ENCODE data around the gene ACACA.

DNA sequence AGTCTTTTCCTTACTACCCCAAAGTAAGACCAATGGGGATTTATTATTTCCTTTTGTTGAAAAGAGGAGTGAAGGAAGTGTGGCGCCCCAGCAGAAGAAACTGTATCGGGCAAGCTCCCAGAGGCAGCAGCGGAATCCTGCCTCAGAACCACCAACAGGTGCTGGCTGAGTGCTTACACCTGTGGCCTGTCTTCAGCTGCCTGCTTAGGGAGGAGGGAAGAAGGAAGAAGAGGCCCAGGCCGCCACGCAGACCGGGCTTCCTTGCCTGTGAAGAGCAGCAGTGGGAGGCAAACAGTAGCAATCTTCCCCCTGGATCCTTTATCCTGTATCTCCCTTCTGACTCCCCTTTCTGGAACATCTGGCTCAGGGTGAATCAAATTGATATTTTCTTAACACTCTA, 323.2 kb downstream of the ACACA start:
- TF ChIP-seq POLR2AphosphoS5 (IDR thresholded peaks at IDR 0.05) (no peak), EP300 (IDR thresholded peaks at IDR 0.05) (no peak)
- TF ChIP-seq, protein P1, sequence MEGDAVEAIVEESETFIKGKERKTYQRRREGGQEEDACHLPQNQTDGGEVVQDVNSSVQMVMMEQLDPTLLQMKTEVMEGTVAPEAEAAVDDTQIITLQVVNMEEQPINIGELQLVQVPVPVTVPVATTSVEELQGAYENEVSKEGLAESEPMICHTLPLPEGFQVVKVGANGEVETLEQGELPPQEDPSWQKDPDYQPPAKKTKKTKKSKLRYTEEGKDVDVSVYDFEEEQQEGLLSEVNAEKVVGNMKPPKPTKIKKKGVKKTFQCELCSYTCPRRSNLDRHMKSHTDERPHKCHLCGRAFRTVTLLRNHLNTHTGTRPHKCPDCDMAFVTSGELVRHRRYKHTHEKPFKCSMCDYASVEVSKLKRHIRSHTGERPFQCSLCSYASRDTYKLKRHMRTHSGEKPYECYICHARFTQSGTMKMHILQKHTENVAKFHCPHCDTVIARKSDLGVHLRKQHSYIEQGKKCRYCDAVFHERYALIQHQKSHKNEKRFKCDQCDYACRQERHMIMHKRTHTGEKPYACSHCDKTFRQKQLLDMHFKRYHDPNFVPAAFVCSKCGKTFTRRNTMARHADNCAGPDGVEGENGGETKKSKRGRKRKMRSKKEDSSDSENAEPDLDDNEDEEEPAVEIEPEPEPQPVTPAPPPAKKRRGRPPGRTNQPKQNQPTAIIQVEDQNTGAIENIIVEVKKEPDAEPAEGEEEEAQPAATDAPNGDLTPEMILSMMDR (IDR thresholded peaks at IDR 0.05) = no peak
